ENCODE measurements around the gene CIAO2A.

GRCh38 chr15:64131547-64131946 lies 37.9 kb upstream of the CIAO2A start:
- no peak for TF ChIP-seq CTCF (IDR thresholded peaks at IDR 0.05)
- no peak for TF ChIP-seq POLR2A (IDR thresholded peaks at IDR 0.05)
